Head of caudate nucleus (tissue), 42 donors: ENCODE data around the gene KRCC1.
A peak's percentile ranks its signal among the peaks of the same experiment; 100 is the strongest.
"Not testable (repeated sequence)": the region's sequence is repeated elsewhere in the genome, so short reads cannot be mapped to it uniquely, and the experiment has no call there.

Experiments
- DNase-seq, 42 donors: peaks; one replicate each; pipeline versions ENCODE4 v3.0.0 to v3.0.0-alpha.2; 2020 to 2021; ENCODE audit warnings: mixed read lengths in 7 of 42
- intact Hi-C: fragments of 100-400 bp; cut with DNase I; formaldehyde crosslinking; loops from one replicate; pipeline ENCODE4 v1.15.0; 2022

The KRCC1 gene

DNA sequence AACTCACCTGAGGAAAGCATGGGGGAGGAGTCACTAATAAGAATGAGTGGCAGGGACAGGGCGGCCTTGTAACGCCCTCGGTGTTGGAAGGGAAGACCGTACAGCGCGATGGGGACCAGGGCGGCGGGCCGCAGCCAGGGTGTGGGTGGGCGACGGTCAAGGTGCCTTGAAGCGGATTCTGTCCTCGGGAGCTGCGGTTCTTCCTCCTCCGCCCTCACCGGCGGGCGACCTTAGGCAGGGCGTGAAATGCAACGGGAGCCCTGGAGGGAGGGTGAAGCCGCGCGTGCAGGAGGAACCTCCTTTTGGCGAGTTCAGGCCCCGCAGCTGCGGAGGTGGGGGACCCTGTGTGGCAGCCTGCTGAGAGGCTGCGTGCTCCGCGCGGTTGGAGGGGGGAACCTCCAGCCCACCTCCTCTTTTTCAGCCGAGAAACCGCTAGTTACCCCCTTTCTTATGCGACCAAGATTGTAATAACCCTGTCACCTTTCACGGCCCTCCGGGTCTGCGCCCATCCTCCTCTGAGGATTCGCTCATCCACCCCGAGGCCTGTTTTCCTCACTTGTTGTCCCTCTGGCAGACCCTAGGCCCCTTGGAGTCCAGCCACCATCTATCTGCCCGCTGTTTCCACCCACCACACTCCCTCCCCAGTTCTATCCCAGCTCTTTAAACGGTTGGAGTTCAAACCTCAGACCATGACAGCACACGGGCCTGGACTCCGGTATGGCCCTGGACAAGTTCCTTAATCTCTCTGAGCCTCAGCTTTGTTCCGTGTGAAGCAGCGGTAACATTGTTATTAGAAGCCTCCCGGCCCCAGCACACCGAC, 38.4 kb downstream of the KRCC1 start:
- peak in 19 of 42 donors; percentile 8 to 74 (median 49) for DNase-seq
- intact Hi-C loops: loop anchor here (5.0 kb wide), 1 partner anchor 40 kb away; the partner anchor contains the start of gene KRCC1

DNA sequence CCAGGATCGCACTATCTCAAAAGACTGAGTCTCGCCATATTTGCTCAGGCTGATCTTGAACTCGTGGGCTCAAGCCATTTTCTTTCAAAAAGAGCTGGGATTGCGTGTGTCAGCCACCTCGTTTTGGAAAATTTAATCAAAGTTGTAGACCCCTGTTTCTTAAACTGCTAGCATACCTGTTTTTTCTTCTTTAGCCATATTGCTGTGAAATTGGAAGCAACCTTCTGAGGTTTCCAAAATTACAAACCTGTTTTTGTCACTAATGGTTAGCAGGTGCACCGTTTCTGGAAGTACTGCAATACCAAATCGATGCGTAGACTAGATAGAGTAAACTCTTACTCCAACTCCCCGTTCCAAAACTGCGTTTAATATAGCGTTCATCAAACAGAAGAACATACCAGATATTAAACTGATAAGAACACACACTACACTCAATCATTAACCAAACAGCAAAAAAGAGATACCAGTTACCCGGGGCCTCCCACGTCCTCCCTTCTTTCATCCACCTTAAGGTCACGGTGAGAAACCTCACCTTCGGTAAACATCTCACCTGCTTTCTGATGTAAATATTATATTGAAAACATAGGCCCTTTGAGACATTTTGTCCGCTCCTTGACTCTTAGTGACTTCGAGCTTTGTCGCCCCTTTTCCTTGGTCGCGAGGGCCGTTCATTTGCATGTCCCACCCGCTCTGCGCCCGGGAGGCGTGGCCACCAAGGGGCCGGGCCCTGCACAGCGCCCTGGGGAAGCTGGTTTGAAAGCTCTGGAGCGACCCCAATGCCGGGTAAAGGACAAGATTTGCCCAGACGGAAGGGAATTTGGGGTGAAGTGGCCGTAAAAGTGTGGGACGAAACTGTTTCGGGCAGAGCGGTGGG, 39.3 kb downstream of the KRCC1 start, which contains the start of gene RNU2-63P:
Gene RNU2-63P (minus strand): TSS at position 462 of the 874 bp plus-strand sequence.
- DNase-seq: peak; percentile 67 to 91 (median 81)
- intact Hi-C loops: loop anchor here (5.0 kb wide), 1 partner anchor 41 kb away; the partner anchor contains the start of gene KRCC1

DNA sequence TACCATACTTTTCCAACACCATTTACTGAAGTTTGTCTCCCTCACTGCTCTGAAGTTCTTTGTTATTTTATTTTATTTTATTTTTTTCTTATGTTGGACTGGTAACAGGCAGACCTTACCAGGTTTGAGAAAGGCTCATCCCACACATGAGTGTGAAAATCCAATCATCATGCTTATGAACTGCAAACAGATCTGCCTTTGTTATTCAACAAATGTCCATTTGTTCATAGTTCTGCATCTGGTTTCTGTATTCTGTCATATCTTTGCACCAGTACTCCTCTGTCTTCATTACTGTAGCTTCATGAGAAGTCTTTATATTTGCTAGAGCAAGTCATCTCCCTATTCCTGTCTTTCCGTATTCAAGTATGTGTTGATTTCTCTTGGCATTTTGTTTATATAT, 44.6 kb downstream of the KRCC1 start:
- peak in 1 of 42 donors; percentile 51 for DNase-seq
- intact Hi-C loops: no loop called here

DNA sequence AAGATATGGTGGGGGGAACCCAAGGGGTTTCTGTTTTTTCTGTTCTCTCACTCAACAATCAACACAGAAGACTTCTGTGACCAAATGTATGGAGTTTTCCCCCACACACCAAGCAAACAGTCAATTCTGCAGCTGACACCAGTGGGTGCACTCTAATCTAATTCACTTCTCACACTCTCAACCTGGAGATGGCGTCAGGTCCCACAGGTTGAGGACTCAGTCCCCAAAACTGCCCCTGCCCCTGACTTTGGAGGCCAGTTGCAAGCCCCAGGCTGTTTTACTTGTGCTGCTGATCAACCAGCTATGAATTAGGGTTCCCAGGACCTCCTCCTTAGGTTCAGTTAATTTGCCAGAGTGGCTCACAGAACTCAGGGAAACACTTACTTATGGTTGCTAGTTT, 45.4 kb downstream of the KRCC1 start:
- intact Hi-C loops: no loop called here
- DNase-seq: peak in 1 of 42 donors; percentile 34

DNA sequence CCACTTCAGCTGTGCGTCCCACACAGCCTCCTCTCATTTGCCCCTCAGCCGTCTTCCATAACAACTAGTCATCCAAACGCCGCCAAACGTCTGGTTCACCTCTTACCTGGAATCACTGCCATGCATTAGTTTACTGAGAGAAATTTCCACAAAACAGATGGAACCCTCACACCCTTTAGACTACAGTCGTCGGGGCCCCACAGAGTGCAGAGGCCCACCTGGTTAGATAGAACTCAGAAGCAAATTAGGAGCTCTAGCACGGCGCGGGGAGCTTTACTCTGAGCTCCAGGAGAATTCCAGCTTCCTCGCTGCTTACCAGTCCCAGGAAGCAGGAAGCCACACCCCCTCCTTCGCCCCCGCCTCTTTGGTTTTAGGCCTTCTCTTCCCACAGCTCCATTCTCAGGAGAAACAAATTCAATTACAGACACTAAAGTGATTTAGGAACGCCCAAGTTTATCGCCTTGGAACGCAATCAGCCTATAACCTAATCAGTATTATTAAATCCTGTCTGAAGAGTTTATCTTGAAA, 48.6 kb downstream of the KRCC1 start:
- intact Hi-C loops: no loop called here
- peak in 1 of 42 donors; percentile 31 for DNase-seq

DNA sequence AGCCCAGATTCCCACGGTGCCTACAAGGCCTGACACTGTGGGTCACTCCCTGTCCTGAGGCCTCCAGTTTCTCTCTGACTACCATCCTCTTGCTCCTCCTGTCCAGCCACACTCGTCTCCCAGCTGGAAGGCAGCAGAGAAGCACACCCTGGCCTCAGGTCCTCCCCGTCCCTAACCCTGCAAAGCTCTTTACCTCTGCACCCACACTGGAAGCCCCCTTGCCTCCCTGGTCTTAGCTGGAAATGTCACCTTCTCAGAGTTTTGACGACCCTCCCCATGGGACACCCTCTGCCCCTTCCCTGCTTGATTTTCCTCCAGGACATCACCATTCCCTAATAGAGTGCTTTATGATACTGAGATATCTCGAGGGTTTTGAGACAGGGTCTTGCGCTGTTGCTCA, 49.8 kb downstream of the KRCC1 start:
- intact Hi-C loops: no loop called here
- DNase-seq: no peak

DNA sequence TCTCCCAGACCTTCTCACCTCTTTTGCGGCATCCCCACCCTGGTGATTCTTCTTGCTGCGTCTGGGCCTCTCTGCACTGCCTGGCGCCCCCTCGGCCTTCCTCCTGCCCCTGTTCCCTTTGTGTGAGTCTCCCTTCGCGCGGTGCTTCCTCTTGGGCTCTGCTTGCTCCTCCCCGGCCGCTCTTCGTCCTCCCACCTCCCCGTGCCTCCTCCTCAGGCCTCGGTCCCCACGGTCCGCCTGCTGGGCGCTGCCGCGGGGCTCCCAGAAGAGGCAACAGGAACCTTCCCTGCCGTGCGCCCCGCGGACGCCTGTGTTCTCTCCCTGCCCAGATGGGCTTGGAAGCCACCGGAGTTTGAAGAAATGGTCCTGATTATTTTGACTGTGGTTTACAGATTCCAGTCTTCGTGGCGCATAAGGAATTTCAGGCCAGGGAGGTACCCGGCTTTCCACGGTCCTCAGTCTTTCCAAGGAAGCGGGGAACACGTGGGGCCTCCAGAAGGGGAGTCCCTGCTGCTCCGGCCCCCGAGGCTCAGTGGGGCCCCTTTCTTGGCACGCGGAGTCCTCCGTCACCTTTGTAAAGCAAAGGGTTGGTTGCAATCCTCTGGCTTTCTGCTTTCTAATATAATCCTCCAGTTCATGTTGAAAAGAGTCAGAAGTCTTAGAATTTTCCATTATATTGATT, 52.4 kb downstream of the KRCC1 start:
- intact Hi-C loops: no loop called here
- peak in 1 of 42 donors; percentile 26 for DNase-seq

DNA sequence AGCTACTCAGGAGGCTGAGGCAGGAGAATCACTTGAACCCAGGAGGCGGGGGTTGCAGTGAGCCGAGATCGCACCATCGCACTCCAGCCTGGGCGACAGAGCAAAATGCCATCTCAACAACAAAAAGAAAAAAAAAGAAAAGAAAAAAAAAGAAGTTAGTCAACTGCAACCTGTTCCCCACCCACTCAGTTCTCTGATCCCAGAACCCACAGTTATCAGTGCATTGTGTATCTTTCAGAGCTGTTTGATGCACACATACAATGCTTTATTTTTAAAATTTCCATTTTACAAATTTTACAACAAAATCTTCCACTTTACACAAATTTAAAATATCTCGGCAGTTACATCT, 53.2 kb downstream of the KRCC1 start:
- peak in 1 of 42 donors; percentile 14 for DNase-seq
- intact Hi-C loops: no loop called here

DNA sequence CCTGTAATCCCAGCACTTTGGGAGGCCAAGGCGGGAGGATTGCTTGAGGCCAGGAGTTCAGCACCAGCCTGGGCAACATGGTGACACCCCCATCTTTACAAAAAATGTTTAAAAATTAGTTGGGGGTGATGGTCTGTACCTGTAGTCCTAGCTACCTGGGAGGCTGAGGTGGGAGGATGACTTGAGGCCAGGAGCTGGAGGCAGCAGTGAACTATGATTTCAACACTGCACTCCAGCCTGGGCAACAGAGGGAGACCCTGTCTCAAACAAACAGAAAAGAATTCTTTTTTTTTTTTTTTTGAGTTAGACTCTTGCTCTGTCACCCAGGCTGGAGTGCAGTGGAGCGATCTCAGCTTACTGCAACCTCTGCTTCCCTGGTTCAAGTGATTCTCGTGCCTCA, 55.1 kb downstream of the KRCC1 start:
- DNase-seq, intact Hi-C loops: not testable (repeated sequence)

DNA sequence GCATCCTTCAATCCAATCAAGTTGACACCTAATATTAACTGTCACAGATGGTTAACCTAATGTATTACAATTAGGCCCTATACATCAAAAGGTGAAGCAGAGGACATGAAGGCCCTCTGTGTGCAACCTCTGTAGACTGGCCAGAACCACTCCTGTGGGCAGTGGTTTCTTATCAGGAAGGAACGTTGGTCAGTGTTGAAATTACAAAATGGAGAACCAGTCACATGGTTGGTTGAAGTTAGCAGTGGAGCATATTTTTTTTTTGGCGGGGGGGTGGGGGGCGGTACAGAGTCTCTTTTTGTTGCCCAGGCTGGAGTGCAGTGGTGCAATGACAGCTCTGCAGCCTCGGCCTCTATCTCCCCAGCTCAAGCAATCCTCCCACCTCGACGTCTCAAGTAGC, 59.0 kb downstream of the KRCC1 start:
- intact Hi-C loops: no loop called here

DNA sequence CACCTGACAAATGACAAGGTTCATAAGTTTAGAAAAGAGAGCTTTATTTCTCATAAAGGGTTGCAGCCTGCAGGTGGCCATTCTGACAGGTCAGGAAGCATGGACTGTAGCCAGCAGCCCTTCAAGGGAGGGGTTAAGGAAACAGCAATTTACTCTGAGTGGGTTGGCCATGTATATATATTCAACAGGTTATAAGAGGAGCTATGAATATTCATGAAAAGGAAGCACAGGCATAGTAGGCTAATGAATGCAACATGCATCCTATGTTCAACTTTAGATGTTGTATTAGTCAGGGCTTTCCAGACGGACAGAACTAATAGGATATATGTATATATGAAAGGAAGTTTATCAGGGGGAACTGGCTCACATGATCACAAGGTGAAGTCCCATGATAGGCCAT, 59.8 kb downstream of the KRCC1 start:
- DNase-seq: no peak
- intact Hi-C loops: no loop called here

More for the DNA sequence above, 59.0 kb downstream of the KRCC1 start:
- DNase-seq: no peak

DNA sequence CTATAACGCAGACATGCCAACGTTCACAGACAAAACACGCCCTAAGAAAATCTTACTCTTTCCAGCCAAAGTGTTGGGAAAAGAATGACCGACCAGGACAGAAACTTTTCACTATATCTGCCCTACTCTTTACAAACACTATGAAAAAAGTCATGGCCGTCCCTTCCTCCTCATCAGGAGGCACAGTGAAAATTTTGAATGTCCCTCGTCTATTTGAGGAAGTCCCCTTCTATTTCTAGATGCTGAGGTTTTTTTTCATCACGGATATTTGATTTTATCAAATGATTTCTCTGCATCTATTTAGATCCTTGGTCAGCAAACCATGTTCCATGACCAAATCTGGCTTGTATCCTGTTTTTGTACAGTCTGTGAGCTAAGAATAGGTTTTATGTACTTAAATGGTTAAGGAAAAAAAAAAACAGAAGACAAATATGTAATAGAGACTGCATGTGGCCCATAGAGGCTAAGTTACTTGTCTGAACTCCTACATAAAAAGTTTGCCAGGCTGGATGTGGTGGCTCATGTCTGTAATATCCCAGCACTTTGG, 61.2 kb downstream of the KRCC1 start:
- DNase-seq: peak in 1 of 42 donors; percentile 22
- intact Hi-C loops: not testable (repeated sequence)

DNA sequence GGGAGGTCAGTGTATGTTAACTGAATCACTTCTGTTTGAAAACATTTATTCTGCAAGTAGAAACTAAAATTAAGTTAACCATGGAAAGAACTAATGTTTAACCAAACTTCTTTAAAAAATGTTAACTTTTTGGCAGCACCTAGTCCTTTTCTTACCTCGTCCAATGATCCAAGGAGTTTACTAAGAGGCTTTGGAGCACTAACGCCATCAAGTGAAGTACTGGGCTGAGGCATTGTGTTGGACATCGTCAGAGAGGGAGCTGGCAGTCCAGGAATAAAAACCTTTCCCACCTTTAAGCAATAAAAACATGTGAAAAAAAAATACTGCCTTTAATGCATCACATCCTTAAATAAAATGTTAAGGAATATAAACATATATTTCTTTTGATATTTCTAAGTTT, 63.0 kb downstream of the KRCC1 start:
- intact Hi-C loops, DNase-seq: not testable (repeated sequence)

DNA sequence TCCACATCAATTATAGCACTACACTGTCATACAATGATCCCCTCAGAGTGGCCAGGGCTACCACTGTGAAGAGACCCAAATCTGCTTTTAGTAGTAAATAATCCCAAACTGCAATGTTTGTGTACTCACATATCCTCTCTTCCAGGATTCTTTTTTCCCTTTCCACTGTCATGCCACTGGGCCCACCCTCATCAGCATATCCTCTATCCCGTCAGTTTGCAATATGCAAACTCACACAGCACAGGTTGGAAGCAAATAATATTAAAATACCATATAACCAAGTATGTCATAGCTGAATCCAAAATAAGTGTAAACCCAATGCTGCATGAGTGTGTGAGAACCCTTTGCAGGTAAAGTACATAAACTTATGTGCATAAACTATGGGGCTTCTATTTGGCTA, 68.1 kb downstream of the KRCC1 start:
- intact Hi-C loops: not testable (repeated sequence)

DNA sequence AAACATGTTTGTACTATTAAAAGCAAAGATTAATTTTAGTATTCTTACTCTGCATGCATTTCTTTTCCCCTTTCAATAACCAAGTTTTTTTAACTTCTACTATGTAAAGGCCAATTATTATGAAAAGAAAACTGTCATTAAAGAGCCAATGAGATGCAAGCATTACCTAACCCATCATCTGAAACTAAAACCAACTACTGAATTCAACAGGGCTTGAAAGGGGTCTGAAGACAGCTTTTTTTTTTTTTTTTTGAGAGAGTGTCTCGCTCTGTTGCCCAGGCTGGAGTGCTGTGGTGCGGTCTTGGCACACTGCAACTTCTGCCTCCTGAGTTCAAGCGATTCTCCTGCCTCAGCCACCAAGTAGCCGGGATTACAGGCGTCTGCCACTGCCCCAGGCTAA, 69.7 kb downstream of the KRCC1 start:
- DNase-seq, intact Hi-C loops: not testable (repeated sequence)

More for the DNA sequence above, 68.1 kb downstream of the KRCC1 start:
- not testable (repeated sequence) for DNase-seq

DNA sequence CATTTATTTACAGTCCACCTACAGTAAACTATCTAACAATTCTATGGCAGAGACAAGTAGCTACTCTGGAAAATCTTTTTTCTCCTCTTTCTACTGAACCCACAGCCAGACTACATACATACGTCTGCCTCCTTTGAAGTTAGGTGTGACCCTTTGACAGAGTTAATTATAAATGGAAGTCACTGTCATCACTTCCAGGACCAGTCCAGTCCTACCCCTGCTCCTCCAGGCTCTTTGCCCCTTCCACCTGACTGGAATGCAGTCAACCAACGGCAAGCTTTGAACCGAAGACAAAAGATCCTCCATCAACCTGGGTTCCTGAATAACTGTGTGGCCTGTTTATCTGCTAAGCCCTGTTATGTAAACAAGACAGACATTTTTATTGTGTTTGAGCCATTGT, 74.4 kb downstream of the KRCC1 start:
- DNase-seq, intact Hi-C loops: not testable (repeated sequence)
